Muscle layer of colon (tissue), 2 donors: Measurements from ENCODE around the gene PSAT1.
A peak's percentile ranks its signal among the peaks of the same experiment; 100 is the strongest.

ENCODE experiments used
- H3K27ac ChIP-seq: one replicate; pipeline ENCODE4 v1.7.0; 2013; ENCODE audit warnings: low read depth, mild to moderate bottlenecking, low read length, moderate library complexity
- H3K27me3 ChIP-seq, 2 donors: one replicate each; pipeline ENCODE4 v1.7.0; 2013; ENCODE audit warnings: low read length in 2 of 2, mild to moderate bottlenecking in 2 of 2; ENCODE audit not compliant: insufficient read depth in 2 of 2, control insufficient read depth in 1 of 2
- H3K36me3 ChIP-seq: one replicate; pipeline ENCODE4 v1.7.0; 2013; ENCODE audit warnings: mild to moderate bottlenecking, low read length; ENCODE audit not compliant: insufficient read depth
- H3K4me1 ChIP-seq: one replicate; pipeline ENCODE4 v1.7.0; 2013; ENCODE audit warnings: mild to moderate bottlenecking, low read length; ENCODE audit not compliant: insufficient read depth
- H3K4me3 ChIP-seq, 2 donors: one replicate each; pipeline ENCODE4 v1.7.0; 2013; ENCODE audit warnings: low read length in 2 of 2, low read depth in 1 of 2, mild to moderate bottlenecking in 1 of 2, moderate library complexity in 1 of 2
- H3K9ac ChIP-seq: one replicate; pipeline ENCODE4 v1.7.0; 2013; ENCODE audit warnings: low read length
- H3K9me3 ChIP-seq: one replicate; pipeline ENCODE4 v1.7.0; 2013; ENCODE audit warnings: mild to moderate bottlenecking, low read length
- donor health status: abdominal sarcoma.
- donor health status: Adenocarcinoma of cecum.

Gene PSAT1

DNA sequence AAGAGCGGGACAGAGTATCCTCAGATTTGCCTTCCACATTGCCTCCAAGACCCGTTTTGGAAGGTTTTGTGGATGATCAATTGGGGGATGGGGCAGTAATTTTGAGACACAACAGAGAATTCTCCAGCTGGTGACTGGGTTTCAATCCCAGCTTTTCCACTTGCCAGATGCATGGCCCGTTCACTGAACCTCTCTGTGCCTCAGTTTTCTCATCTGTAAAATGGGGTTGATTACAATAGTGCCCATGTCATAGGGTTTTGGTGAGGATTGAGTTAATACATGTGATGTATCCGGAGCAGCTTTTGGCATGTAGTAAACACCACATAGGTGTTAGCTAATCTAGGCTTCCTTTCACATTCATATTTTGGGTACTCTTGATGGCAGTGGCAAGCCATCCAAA is 59.7 kb downstream of the PSAT1 start:
- Histone ChIP-seq H3K4me1 (no peaks in the 10 kb centered on the region), H3K9ac (no peak overlapping the region), H3K4me3 (no peak overlapping the region), H3K27ac (no peak overlapping the region), H3K36me3 (no peaks in the 10 kb centered on the region), H3K9me3 (no peaks in the 10 kb centered on the region), H3K27me3 (no peaks in the 10 kb centered on the region)

DNA sequence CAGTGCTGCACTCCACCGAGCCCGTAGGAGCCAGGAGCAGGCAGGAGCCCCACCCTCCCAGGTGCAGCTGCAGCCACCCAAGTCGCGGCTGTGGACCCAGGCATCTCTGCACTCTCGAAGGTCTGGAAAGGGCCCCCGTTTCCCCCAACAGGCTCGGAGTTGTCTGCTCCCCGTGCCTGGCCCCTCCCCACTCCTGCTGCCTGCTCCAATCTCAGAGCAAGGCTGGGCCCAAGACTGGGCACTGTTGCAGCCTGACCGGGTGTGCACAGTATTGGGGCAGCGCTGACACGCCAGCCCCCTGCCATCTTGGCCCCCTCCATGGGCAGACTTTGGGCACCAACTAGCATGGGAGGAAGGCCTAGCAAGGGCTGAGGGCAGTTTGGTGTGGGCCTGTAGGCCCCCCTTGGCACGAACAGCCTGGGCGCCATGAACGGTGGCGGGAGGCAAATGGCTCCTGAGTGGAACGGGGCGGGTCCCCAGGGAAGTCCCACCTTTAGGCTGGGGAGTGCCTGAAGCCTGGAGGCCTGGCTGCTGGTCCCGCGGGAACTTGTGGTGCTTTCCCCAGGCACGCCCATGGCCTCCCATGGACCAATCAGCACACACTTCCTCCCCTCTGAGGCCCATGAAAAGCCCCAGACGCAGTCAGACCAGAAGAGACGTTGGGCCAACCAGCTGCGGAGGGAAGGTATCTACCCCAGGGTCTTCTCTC is 60.4 kb downstream of the PSAT1 start:
- Histone ChIP-seq H3K4me1 (no peaks in the 10 kb centered on the region), H3K4me3 (no peak overlapping the region), H3K9ac (no peak overlapping the region), H3K36me3 (no peaks in the 10 kb centered on the region), H3K27ac (no peak overlapping the region), H3K9me3 (no peaks in the 10 kb centered on the region), H3K27me3 (no peaks in the 10 kb centered on the region)

DNA sequence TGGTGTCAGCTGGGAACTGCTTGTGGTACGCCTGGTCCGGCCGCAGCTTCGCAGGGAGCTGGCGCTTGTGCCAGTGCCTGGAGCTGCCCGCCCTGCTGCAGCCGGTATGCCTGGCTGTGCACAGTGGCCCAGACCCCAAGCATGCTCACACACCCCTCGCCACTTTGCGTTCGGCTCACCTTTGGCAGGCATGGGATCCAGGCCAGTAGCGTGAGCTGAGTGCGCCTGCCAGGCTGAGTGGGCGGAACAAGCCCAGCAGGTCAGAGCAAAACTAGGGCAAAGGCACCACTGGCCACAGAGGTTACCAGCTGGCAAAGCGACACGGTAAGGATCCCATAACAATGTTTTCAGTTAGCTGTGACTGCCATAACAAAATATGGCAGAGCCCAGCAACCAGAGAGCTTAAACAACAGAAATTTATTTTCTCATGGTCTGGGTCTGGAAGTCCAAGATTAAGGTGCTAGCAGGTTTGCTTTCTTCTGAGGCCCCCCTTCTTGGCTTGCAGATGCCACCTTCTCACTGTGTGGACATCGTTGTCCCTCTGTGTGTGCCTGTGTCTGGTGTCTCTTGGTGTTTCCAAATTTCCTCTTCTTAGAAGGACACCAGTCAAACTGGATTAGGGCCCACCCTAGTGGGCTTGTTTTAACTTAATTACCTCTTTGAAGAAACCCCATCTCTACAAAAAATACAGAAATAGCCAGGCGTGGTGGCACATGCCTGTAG is 61.6 kb downstream of the PSAT1 start:
- Histone ChIP-seq H3K9ac (no peak overlapping the region), H3K4me3 (no peak overlapping the region), H3K27ac (no peak overlapping the region), H3K36me3 (no peaks in the 10 kb centered on the region), H3K27me3 (no peaks in the 10 kb centered on the region), H3K9me3 (no peaks in the 10 kb centered on the region), H3K4me1 (peaks cover 10% of the 10 kb centered on the region)

DNA sequence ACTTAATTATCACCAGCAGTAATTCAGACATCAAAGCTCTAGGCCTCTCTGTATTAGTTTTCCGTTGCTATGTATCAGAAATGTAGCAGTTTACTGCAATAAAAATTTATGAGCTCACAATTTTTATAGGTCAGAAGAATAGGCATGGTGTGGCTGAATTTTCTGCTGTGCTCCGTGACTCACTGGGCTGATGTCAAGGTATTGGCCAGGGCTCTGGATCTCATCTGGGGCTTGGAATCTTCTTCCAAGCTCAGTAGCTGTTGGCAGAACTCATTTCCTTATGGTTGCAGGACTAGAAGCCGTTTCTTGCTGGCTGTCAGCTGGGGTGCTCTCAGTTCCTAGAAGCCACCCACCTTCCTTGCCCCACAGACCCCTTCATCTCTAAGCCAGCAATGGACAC is 66.3 kb downstream of the PSAT1 start:
- Histone ChIP-seq H3K36me3 (no peaks in the 10 kb centered on the region), H3K27me3 (no peaks in the 10 kb centered on the region), H3K9me3 (no peaks in the 10 kb centered on the region), H3K9ac (no peak overlapping the region), H3K4me3 (no peak overlapping the region), H3K27ac (no peak overlapping the region), H3K4me1 (peaks cover 15% of the 10 kb centered on the region)

DNA sequence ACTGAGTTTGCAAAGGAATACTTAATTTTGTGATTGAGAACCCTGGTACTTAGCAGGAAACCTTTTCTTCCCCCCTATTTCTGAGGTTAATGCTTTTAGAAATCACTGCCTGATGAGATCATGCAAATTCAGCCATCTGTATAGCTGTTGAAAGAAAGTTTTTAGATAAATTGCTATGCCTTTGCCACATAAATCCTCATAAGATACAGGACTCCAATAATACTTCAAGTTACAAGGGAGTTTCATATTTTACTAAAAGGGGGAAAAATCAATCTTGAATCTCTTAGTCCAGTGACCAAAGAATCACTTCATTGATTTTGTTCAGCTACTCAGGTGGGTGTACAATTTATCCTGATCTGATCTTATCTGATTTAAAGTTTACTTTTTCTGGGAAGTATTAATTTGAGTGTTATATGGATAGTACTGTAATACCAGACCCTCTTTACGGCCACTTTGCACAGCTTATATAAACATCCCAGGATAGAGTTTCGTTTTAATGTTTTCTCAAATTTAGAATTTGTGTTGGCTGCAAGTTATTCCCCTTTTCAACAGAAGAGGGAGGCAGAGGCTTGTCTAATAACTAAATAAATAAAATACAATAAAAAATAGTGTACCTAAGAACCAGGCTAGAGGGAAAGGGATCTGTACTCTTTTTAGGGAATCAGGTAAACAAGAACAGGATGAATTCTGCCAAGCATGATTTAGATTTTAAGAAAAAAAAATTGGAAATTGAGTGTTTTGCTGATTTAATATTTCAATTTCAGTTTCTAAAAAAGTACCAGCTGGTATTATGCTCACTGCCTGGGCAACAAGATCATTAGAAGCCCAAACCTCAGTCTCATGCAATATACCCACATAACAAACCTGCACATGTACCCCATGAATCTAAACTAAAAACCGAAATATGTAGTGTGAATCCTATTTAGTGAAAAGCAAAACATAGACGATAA is 69.1 kb downstream of the PSAT1 start:
- no peaks in the 10 kb centered on the region for H3K36me3 ChIP-seq
- no peak overlapping the region for H3K9ac ChIP-seq
- H3K27me3 ChIP-seq = no peaks in the 10 kb centered on the region
- H3K4me1 ChIP-seq = peaks cover 15% of the 10 kb centered on the region
- H3K4me3 ChIP-seq = no peak overlapping the region
- no peak overlapping the region for H3K27ac ChIP-seq
- H3K9me3 ChIP-seq = no peaks in the 10 kb centered on the region

DNA sequence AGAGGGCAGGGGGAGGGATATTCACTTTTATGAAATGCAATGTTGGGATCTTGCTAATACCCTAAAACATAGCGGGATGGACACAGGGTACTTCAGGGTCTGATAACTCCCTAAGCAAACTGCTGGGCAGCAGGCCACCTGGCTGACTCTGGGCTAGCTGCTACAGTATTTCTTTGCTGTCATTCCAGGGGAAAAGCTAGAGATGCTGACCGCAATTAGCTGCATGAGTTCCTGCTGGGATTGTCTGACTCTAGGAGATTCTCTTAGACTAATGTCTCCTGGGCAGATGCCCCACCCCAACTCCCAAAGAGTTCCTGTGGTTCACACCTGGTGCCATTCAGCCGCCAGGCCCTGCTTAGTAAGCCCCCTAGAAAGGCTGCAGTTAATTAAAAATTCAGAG is 69.9 kb downstream of the PSAT1 start:
- Histone ChIP-seq H3K4me3 (no peak overlapping the region), H3K27ac (no peak overlapping the region), H3K9ac (no peak overlapping the region), H3K36me3 (no peaks in the 10 kb centered on the region), H3K4me1 (peaks cover 15% of the 10 kb centered on the region), H3K27me3 (no peaks in the 10 kb centered on the region), H3K9me3 (no peaks in the 10 kb centered on the region)

DNA sequence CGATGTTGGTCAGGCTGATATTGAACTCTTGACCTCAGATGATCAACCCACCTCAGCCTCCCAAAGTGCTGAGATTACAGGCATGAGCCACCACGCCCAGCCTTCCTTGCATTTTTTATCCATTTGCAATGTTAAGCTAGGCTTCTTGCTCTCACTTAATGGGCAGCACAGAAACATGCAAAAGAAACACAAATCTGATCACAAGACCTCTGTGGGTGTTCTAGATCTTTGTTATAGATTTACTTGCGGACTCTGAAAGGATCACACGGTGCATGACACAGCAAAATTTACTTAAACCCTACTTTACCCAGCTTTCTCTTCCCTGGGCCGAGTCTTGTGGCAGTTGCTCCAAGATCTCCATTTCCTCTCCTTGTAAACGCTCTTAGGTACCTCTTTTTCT is 71.3 kb downstream of the PSAT1 start:
- Histone ChIP-seq H3K36me3 (no peaks in the 10 kb centered on the region), H3K4me1 (peaks cover 7% of the 10 kb centered on the region), H3K27ac (no peak overlapping the region), H3K9me3 (no peaks in the 10 kb centered on the region), H3K4me3 (no peak overlapping the region), H3K27me3 (no peaks in the 10 kb centered on the region), H3K9ac (no peak overlapping the region)

DNA sequence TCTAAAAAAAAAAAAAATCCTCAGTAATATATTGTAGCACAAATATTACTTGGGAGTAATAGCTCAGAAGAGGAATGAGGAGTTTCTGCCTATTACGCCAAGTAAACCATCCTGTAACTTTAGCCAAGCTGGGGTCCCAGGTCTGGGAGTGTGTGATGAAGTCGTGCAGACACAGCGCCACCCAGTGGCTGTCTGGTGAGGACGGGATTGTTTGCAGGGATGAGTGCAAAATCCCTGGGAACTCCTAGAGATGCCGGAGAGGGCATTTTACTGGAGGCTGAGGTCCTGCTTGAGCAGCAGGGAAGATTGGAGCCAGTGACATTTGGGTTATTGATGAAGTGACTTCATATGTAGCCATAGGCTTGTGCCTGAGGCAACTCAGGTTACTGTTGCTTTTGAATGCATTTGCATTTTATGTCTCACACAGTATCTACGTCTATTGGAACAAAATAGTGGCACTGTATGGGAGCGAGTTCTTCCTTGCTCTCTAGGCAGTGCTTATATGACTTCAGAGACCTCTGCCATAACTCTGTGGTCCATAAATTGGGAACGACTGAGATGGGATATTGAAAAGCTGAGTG is 72.8 kb downstream of the PSAT1 start:
- no peak overlapping the region for H3K27ac ChIP-seq

DNA sequence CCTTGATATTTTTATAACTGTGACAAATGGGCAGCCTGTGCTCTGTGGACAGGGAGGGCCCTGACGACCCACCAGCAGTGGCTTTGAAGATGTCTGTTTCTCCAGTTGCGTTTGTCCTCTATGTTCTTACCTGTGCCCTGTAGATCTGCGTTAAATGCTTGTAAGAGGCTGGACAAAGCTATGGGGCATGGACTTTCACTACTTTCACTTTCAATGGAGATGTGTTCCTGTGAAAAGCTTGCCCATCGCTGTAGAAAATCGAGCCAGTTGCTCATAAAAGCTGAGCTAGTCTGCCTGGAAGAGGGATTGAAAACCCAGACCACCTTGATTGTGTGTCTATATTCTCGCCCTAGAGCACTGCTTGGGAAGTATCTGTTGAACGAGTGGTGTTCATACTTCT is 74.1 kb downstream of the PSAT1 start:
- H3K9ac ChIP-seq = no peak overlapping the region
- H3K9me3 ChIP-seq = no peaks in the 10 kb centered on the region
- no peaks in the 10 kb centered on the region for H3K4me1 ChIP-seq
- peak overlapping the region in 1 of 2 donors; percentile 19 for H3K4me3 ChIP-seq
- H3K27me3 ChIP-seq = no peaks in the 10 kb centered on the region
- H3K36me3 ChIP-seq = no peaks in the 10 kb centered on the region
- no peak overlapping the region for H3K27ac ChIP-seq

More for the DNA sequence above, 72.8 kb downstream of the PSAT1 start:
- H3K4me1 ChIP-seq = no peaks in the 10 kb centered on the region
- H3K27me3 ChIP-seq = no peaks in the 10 kb centered on the region
- H3K4me3 ChIP-seq = no peak overlapping the region
- no peaks in the 10 kb centered on the region for H3K9me3 ChIP-seq
- no peaks in the 10 kb centered on the region for H3K36me3 ChIP-seq
- no peak overlapping the region for H3K9ac ChIP-seq

DNA sequence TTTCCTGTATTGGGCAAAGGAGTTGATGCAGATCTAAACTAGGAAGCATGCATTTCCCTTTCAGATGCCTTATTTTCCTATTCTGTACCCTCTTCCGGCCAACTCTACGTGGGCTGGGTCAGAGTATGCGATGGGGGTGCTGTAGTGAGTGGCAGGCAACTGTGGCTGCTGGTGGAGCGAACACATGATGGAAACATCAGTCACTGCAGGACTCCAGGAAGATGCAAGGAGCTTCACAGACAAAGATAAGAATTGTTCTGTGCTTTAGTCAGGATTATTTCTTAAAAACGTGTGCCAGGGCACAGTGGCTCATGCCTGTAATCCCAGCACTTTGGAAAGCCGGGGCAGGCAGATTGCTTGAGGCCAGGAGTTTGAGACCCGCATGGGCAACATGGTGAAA is 75.1 kb downstream of the PSAT1 start:
- H3K36me3 ChIP-seq = no peaks in the 10 kb centered on the region
- H3K27me3 ChIP-seq = no peaks in the 10 kb centered on the region
- no peak overlapping the region for H3K9ac ChIP-seq

More for the DNA sequence above, 75.1 kb downstream of the PSAT1 start:
- Histone ChIP-seq H3K9me3 (no peaks in the 10 kb centered on the region), H3K4me1 (no peaks in the 10 kb centered on the region), H3K27ac (no peak overlapping the region), H3K4me3 (no peak overlapping the region)
